Colonic mucosa (tissue), 4 donors: Measurements from ENCODE around the gene KRTAP3-3. TPM values are rescaled to one million over a fixed set of nuclear protein-coding genes. Genes with fewer than 3 reads are reported as not detected.

Source experiments
- DNase-seq: peaks from one replicate; pipeline ENCODE4 v3.0.0-alpha.2; 2020
- H3K27ac ChIP-seq: fragments of 200-600 bp; one replicate; pipeline ENCODE4 v1.8.0; 2021
- H3K27me3 ChIP-seq: fragments of 200-600 bp; one replicate; pipeline ENCODE4 v1.8.0; 2021
- H3K36me3 ChIP-seq: fragments of 200-600 bp; one replicate; pipeline ENCODE4 v1.8.0; 2021
- H3K4me1 ChIP-seq: fragments of 200-600 bp; one replicate; pipeline ENCODE4 v1.8.0; 2021; ENCODE audit warnings: mild to moderate bottlenecking
- H3K4me3 ChIP-seq: fragments of 200-600 bp; one replicate; pipeline ENCODE4 v1.8.0; 2021
- H3K9ac ChIP-seq, 2 donors: one replicate each; pipeline ENCODE4 v1.7.0; 2013; ENCODE audit warnings: control low read depth in 2 of 2, low read depth in 2 of 2, low read length in 2 of 2
- H3K9me3 ChIP-seq: fragments of 200-600 bp; one replicate; pipeline ENCODE4 v1.8.0; 2021
- CTCF ChIP-seq: fragments of 200-600 bp; IDR thresholded peaks from one replicate; pipeline ENCODE4 v1.8.0; 2022; ENCODE audit warnings: antibody characterized with exemption, mild to moderate bottlenecking
- intact Hi-C: fragments of 100-400 bp; cut with DNase I; formaldehyde crosslinking; loops from one replicate; pipeline ENCODE4 v1.14.1; 2022
- total RNA-seq, 2 donors: library from RNA; stranded (reverse); fragmentation: NEBNext Ultra II Directional in 1 of 2; extraction: Animal tissue kit (Norgen Biotek cat#: 25700) in 1 of 2; gene quantifications; one replicate each; pipeline ENCODE4 v1.2.1, GENCODE V29; 2021
- donor health status: healthy.
- donor health status: DM: no; HTN: no; CAD: no.
- donor health status: DM: no; HTN: no; CAD: no.

The KRTAP3-3 gene
- total RNA-seq, 2 donors from 2014 or later: not detected

GRCh38 chr17:40974366-40974765, 19.6 kb downstream of the KRTAP3-3 start:
- intact Hi-C loops: no loop called here
- no peak overlapping the region for H3K27ac ChIP-seq
- no peaks in the 10 kb centered on the region for H3K4me1 ChIP-seq
- no peak overlapping the region for H3K9ac ChIP-seq
- TF ChIP-seq CTCF: no peak
- no peak overlapping the region for H3K4me3 ChIP-seq
- DNase-seq: no peak
- H3K36me3 ChIP-seq: no peaks in the 10 kb centered on the region
- no peaks in the 10 kb centered on the region for H3K27me3 ChIP-seq
- no peaks in the 10 kb centered on the region for H3K9me3 ChIP-seq

DNA sequence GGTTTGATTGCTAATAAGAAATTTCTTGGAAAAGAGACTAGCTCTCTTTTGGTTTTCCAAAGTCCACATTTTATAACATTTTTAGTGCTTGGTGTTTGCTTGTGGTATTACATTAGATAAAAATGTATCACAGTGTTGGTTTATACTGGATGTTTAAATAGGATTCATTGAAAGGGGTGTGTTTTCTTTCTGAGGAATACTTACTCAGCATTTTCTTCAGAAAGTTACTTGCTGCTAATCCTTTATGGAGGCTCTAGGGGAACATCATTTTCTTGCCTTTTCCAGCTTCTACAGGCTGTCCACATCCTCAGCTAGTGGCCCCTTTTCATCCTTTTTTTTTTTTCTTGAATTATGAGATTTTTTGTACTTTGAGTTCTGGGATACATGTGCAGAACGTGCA, 26.4 kb downstream of the KRTAP3-3 start:
- Histone ChIP-seq H3K4me1 (no peaks in the 10 kb centered on the region), H3K9ac (no peak overlapping the region), H3K4me3 (no peak overlapping the region), H3K9me3 (no peaks in the 10 kb centered on the region), H3K27me3 (no peaks in the 10 kb centered on the region), H3K36me3 (no peaks in the 10 kb centered on the region), H3K27ac (no peak overlapping the region)
- no peak for DNase-seq
- TF ChIP-seq CTCF: no peak
- intact Hi-C loops: no loop called here

DNA sequence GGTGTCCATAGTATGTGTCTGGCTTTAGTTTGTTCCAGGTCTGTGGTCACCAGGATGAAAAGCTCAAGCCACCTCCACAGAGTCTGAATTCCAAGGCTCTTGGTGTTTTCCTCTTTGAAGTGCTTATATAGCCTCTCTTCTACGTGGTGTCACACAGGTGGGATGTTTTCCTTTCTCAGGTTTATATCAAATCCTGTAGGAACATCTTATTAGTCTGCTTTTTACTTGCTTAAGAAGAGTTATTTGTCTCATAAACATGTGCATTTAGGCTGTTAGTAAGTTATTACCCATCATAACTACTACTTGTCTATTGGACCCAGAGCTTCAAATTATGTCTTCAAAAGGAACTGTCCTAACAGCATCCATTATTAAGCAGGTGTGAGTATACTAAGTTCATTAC, 27.1 kb downstream of the KRTAP3-3 start, which contains the start of gene KRT39:
Gene KRT39 (minus strand): TSS at position 101 of the 400 bp plus-strand sequence. CDS start 92 bp downstream, at position 9.
- no peak within 1 kb of the TSS for H3K4me3 ChIP-seq
- H3K9me3 ChIP-seq: no peaks in the 10 kb centered on the region
- H3K36me3 ChIP-seq: no peaks in the 10 kb centered on the region
- no peak within 1 kb of the TSS for H3K9ac ChIP-seq
- intact Hi-C loops: no loop called here
- TF ChIP-seq CTCF: no peak
- H3K27me3 ChIP-seq: no peaks in the 10 kb centered on the region
- DNase-seq: no peak
- H3K27ac ChIP-seq: no peak within 1 kb of the TSS
- no peaks in the 10 kb centered on the region for H3K4me1 ChIP-seq

GRCh38 chr17:40963838-40964237, 30.1 kb downstream of the KRTAP3-3 start:
- no peak overlapping the region for H3K27ac ChIP-seq
- TF ChIP-seq CTCF: peak; percentile 65
- H3K36me3 ChIP-seq: no peaks in the 10 kb centered on the region
- no peak overlapping the region for H3K4me3 ChIP-seq
- no peaks in the 10 kb centered on the region for H3K4me1 ChIP-seq
- H3K9ac ChIP-seq: no peak overlapping the region
- intact Hi-C loops: no loop called here
- H3K27me3 ChIP-seq: no peaks in the 10 kb centered on the region
- no peak for DNase-seq
- no peaks in the 10 kb centered on the region for H3K9me3 ChIP-seq

DNA sequence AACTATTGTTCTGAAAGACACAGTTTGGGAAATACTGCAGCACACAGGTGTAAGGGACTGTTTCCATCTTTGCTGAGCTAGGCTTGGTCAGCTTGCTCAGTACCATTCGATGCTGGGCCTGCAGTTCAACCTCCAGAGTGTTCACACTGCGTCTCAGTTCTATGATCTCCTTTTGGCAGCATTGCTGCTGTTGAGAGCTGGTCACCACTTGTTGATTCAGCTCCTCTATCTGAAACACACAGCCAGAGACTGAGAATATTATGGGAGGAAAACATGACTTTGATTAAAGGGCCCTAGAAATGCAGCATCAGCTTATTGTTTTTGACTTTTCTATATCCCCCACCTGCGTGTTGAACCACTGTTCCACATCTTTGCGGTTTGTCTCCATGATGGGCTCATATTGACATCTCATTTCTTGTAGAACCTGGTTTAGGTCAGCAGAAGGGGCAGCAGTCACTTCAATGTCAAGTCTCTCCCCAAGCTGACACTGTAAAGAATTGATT, 31.9 kb downstream of the KRTAP3-3 start:
- H3K27me3 ChIP-seq: no peaks in the 10 kb centered on the region
- DNase-seq: no peak
- no peak overlapping the region for H3K27ac ChIP-seq
- H3K4me1 ChIP-seq: no peaks in the 10 kb centered on the region
- H3K4me3 ChIP-seq: no peak overlapping the region
- no peaks in the 10 kb centered on the region for H3K36me3 ChIP-seq
- no peak for TF ChIP-seq CTCF
- intact Hi-C loops: no loop called here
- H3K9ac ChIP-seq: no peak overlapping the region
- no peaks in the 10 kb centered on the region for H3K9me3 ChIP-seq

DNA sequence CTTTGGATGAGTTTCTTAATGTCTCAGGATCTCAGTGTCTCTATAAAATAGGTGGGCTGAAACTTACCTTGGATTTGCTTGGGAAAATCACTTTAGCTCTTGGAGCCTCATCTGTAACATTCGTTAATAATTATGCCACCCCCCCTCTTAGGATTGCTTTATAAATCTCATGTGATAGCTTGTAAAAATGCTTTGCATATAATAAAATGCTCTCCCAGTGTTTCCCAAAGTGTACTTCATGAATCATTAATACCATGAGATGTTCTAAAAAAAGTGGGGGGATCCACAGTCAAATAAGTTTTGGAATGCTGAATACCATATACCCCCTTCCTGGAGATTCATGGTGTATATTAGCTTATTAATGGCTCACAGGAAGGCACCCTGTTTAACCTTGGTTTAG, 32.4 kb downstream of the KRTAP3-3 start:
- H3K4me1 ChIP-seq: no peaks in the 10 kb centered on the region
- no peaks in the 10 kb centered on the region for H3K27me3 ChIP-seq
- H3K27ac ChIP-seq: no peak overlapping the region
- H3K4me3 ChIP-seq: no peak overlapping the region
- intact Hi-C loops: no loop called here
- no peak for TF ChIP-seq CTCF
- no peaks in the 10 kb centered on the region for H3K36me3 ChIP-seq
- no peaks in the 10 kb centered on the region for H3K9me3 ChIP-seq
- H3K9ac ChIP-seq: no peak overlapping the region
- no peak for DNase-seq
